ENCODE measurements around the gene GULP1.

Gene GULP1

DNA sequence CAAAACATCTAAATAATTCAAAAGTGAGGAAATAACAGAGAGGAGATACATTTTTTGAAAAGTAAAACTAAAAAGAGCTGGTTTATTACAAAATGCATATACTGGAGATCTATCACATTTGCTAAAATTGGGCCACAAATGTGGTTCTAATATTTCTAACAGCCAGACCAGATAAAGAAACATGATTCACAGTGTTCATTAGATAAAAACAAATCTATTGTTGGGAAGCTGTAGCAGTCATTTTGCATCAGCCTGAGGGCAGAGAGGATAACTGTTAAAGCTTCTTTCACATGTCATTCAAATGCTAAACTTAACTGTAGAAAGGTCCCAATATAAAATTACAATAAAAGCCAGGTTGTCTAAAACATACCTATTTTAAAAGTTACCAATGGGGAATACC lies 148.3 kb downstream of the GULP1 start:
- H3K9ac ChIP-seq (ENCODE audit: low read depth in 1 of 2, low read length in 2 of 2): no peak overlapping the region
- H3K4me1 ChIP-seq (ENCODE audit: control insufficient read depth in 2 of 2, insufficient read depth in 2 of 2, low read length in 2 of 2): no peaks in the 10 kb centered on the region
- H3K36me3 ChIP-seq (ENCODE audit: control insufficient read depth in 2 of 2, insufficient read depth in 2 of 2, low read length in 2 of 2): no peaks in the 10 kb centered on the region
- no peak overlapping the region for H3K27ac ChIP-seq (ENCODE audit: low read depth in 2 of 2, low read length in 2 of 2)
- H3K4me3 ChIP-seq (ENCODE audit: low read length in 2 of 2): no peak overlapping the region
- H3K27me3 ChIP-seq (ENCODE audit: control insufficient read depth in 2 of 2, insufficient read depth in 2 of 2, low read length in 2 of 2): no peaks in the 10 kb centered on the region
- no peaks in the 10 kb centered on the region for H3K9me3 ChIP-seq (ENCODE audit: control insufficient read depth in 2 of 2, low read length in 2 of 2)

DNA sequence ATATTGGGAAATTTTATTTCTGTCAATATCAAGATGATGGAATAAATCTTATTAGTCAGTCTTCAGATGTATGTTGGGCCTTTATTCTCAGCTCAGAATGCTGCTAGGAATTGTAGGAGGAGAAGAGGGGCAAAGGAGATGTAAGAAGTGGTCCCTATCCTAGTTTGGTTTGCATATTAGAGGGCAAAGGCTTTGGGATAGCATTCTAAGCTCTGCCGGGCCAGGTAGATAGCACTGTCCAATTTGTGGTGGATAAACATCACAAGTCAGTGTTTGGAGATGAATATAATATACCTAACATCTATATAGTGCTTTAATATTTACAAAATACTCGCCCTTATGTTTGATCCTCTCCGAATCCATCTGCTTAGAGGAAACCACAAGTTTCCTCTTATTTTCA lies 149.2 kb downstream of the GULP1 start:
- Histone ChIP-seq H3K4me1 (ENCODE audit: control insufficient read depth in 2 of 2, insufficient read depth in 2 of 2, low read length in 2 of 2) (no peaks in the 10 kb centered on the region), H3K27ac (ENCODE audit: low read depth in 2 of 2, low read length in 2 of 2) (no peak overlapping the region), H3K4me3 (ENCODE audit: low read length in 2 of 2) (no peak overlapping the region), H3K36me3 (ENCODE audit: control insufficient read depth in 2 of 2, insufficient read depth in 2 of 2, low read length in 2 of 2) (no peaks in the 10 kb centered on the region), H3K27me3 (ENCODE audit: control insufficient read depth in 2 of 2, insufficient read depth in 2 of 2, low read length in 2 of 2) (no peaks in the 10 kb centered on the region), H3K9me3 (ENCODE audit: control insufficient read depth in 2 of 2, low read length in 2 of 2) (no peaks in the 10 kb centered on the region), H3K9ac (ENCODE audit: low read depth in 1 of 2, low read length in 2 of 2) (no peak overlapping the region)

DNA sequence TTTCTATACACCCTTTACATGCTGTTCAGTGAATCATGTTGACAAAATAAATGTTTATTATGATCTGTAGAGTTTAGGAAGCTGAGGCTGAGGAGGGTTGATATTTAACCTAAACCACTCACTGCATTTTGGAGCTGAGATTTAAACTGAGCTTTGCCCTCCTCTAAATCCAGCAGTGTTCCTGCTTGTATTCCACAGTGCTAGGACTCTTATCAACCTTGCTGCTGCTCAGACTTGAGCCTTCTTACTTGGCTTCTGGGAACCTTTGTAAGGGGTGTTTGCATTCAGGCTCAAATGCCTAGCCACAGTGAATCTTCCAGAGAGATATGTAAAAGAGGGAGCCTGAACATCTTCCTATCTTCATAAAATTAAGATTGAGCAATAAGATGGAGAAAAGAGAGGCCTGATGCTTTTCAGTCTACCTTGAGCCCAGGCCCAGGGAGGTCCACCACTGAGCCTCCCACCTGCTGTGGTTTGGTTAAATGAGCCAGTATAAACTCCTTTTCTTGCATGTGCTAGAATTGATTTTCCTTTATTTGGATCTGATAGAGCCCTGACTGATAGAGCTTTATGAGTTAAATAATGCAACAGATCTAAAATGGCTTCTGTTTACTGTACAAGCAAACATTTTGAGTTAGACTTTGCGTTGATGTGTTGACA lies 149.7 kb downstream of the GULP1 start:
- no peak overlapping the region for H3K27ac ChIP-seq (ENCODE audit: low read depth in 2 of 2, low read length in 2 of 2)
- H3K9me3 ChIP-seq (ENCODE audit: control insufficient read depth in 2 of 2, low read length in 2 of 2): no peaks in the 10 kb centered on the region
- H3K27me3 ChIP-seq (ENCODE audit: control insufficient read depth in 2 of 2, insufficient read depth in 2 of 2, low read length in 2 of 2): no peaks in the 10 kb centered on the region
- H3K4me3 ChIP-seq (ENCODE audit: low read length in 2 of 2): no peak overlapping the region
- no peaks in the 10 kb centered on the region for H3K4me1 ChIP-seq (ENCODE audit: control insufficient read depth in 2 of 2, insufficient read depth in 2 of 2, low read length in 2 of 2)
- H3K36me3 ChIP-seq (ENCODE audit: control insufficient read depth in 2 of 2, insufficient read depth in 2 of 2, low read length in 2 of 2): no peaks in the 10 kb centered on the region
- H3K9ac ChIP-seq (ENCODE audit: low read depth in 1 of 2, low read length in 2 of 2): no peak overlapping the region

DNA sequence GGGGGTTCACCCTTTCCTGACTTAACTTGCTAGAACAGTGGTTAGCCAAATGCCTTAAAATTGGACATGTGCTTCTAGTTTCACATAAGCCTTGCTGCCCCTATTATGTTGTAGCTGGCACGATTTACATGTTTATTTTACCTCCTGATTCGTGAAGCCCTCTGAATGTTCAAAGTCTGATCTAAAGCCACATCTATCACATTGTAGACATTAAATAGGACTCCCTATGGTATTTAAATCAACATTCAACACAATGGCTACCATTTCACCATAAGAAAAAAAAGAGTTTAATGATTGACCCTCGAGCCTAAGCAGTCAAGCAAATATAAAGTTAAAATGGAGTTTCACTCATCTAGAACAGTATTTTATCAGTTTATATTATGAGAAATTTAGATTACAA lies 151.5 kb downstream of the GULP1 start:
- no peaks in the 10 kb centered on the region for H3K4me1 ChIP-seq (ENCODE audit: control insufficient read depth in 2 of 2, insufficient read depth in 2 of 2, low read length in 2 of 2)

DNA sequence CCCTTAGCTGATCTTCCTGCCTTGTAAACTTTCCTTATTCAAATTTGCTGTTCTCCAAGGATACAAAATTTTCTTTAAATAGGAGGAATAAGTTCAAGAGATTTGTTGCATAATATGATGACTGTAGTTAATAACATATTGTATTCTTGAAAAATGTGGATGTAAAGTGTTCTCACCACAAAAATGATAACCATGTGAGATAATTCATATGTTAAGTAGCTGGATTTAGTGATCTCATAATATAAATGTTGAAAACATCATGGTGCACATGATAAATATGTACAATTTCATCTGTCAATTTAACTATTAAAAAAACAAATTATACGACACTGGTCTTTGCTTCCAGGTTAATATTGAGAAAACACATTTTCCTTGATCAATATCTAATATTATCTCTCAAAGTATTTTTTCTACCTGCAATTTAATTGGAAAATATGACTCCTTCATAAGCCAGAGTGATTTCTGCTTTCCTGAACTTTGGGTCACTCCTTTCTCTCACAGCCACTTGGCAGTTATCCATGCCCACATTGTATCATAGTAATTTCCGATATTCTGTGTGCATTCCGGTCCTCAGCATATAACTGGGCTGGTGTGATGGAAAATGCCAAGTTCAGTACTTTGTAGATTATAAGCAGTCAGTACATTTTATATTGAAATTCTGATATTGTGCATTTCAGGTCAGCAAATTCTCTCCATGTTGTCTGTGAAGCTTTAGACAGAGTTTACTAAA lies 152.6 kb downstream of the GULP1 start:
- Histone ChIP-seq H3K9ac (ENCODE audit: low read depth in 1 of 2, low read length in 2 of 2) (no peak overlapping the region), H3K4me1 (ENCODE audit: control insufficient read depth in 2 of 2, insufficient read depth in 2 of 2, low read length in 2 of 2) (no peaks in the 10 kb centered on the region), H3K36me3 (ENCODE audit: control insufficient read depth in 2 of 2, insufficient read depth in 2 of 2, low read length in 2 of 2) (no peaks in the 10 kb centered on the region), H3K9me3 (ENCODE audit: control insufficient read depth in 2 of 2, low read length in 2 of 2) (no peaks in the 10 kb centered on the region), H3K27ac (ENCODE audit: low read depth in 2 of 2, low read length in 2 of 2) (no peak overlapping the region), H3K4me3 (ENCODE audit: low read length in 2 of 2) (no peak overlapping the region), H3K27me3 (ENCODE audit: control insufficient read depth in 2 of 2, insufficient read depth in 2 of 2, low read length in 2 of 2) (no peaks in the 10 kb centered on the region)

More for the DNA sequence above, 151.5 kb downstream of the GULP1 start:
- Histone ChIP-seq H3K27me3 (ENCODE audit: control insufficient read depth in 2 of 2, insufficient read depth in 2 of 2, low read length in 2 of 2) (no peaks in the 10 kb centered on the region), H3K36me3 (ENCODE audit: control insufficient read depth in 2 of 2, insufficient read depth in 2 of 2, low read length in 2 of 2) (no peaks in the 10 kb centered on the region), H3K4me3 (ENCODE audit: low read length in 2 of 2) (no peak overlapping the region), H3K9ac (ENCODE audit: low read depth in 1 of 2, low read length in 2 of 2) (no peak overlapping the region), H3K27ac (ENCODE audit: low read depth in 2 of 2, low read length in 2 of 2) (no peak overlapping the region), H3K9me3 (ENCODE audit: control insufficient read depth in 2 of 2, low read length in 2 of 2) (no peaks in the 10 kb centered on the region)

DNA sequence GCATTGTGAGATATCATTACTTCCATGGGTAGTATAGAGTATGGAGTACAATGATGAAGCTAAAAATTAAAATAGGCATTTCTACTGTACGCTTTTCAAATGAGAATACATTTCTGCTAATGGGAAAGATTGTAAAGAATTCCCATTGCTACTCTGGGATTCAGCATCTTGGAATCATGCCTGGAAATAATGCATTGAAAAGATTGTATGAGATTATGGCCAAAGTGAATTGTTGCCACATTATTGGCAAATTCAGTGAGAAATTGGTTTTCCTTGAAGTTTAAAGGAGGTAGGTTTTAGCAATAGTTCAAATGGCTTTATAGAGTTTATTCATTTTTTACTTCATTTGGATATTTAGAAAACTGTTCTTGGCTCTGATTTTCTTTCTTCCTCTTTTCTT lies 157.9 kb downstream of the GULP1 start:
- H3K9me3 ChIP-seq (ENCODE audit: control insufficient read depth in 2 of 2, low read length in 2 of 2): no peaks in the 10 kb centered on the region
- H3K4me3 ChIP-seq (ENCODE audit: low read length in 2 of 2): no peak overlapping the region
- no peaks in the 10 kb centered on the region for H3K27me3 ChIP-seq (ENCODE audit: control insufficient read depth in 2 of 2, insufficient read depth in 2 of 2, low read length in 2 of 2)
- no peaks in the 10 kb centered on the region for H3K36me3 ChIP-seq (ENCODE audit: control insufficient read depth in 2 of 2, insufficient read depth in 2 of 2, low read length in 2 of 2)
- H3K27ac ChIP-seq (ENCODE audit: low read depth in 2 of 2, low read length in 2 of 2): no peak overlapping the region
- no peak overlapping the region for H3K9ac ChIP-seq (ENCODE audit: low read depth in 1 of 2, low read length in 2 of 2)
- no peaks in the 10 kb centered on the region for H3K4me1 ChIP-seq (ENCODE audit: control insufficient read depth in 2 of 2, insufficient read depth in 2 of 2, low read length in 2 of 2)

DNA sequence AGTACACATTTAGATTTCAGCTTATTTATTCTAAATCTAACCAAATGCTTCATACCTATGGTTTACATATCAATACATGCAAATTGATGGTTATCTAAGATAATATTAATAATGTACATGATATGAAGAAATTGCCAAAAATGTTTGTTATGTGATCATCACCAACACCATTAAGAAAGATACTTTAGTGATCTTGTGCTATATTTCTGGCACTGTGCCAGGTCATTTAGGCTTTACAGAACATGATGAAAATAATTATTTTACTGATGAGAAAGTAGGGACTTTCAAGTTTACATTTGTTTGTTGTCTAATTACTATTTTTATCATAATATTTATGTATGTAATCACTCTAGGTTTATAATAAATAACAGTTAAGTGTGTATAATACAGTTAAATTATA lies 158.3 kb downstream of the GULP1 start:
- Histone ChIP-seq H3K27me3 (ENCODE audit: control insufficient read depth in 2 of 2, insufficient read depth in 2 of 2, low read length in 2 of 2) (no peaks in the 10 kb centered on the region), H3K9me3 (ENCODE audit: control insufficient read depth in 2 of 2, low read length in 2 of 2) (no peaks in the 10 kb centered on the region), H3K9ac (ENCODE audit: low read depth in 1 of 2, low read length in 2 of 2) (no peak overlapping the region), H3K4me3 (ENCODE audit: low read length in 2 of 2) (no peak overlapping the region), H3K36me3 (ENCODE audit: control insufficient read depth in 2 of 2, insufficient read depth in 2 of 2, low read length in 2 of 2) (no peaks in the 10 kb centered on the region), H3K27ac (ENCODE audit: low read depth in 2 of 2, low read length in 2 of 2) (no peak overlapping the region), H3K4me1 (ENCODE audit: control insufficient read depth in 2 of 2, insufficient read depth in 2 of 2, low read length in 2 of 2) (no peaks in the 10 kb centered on the region)

DNA sequence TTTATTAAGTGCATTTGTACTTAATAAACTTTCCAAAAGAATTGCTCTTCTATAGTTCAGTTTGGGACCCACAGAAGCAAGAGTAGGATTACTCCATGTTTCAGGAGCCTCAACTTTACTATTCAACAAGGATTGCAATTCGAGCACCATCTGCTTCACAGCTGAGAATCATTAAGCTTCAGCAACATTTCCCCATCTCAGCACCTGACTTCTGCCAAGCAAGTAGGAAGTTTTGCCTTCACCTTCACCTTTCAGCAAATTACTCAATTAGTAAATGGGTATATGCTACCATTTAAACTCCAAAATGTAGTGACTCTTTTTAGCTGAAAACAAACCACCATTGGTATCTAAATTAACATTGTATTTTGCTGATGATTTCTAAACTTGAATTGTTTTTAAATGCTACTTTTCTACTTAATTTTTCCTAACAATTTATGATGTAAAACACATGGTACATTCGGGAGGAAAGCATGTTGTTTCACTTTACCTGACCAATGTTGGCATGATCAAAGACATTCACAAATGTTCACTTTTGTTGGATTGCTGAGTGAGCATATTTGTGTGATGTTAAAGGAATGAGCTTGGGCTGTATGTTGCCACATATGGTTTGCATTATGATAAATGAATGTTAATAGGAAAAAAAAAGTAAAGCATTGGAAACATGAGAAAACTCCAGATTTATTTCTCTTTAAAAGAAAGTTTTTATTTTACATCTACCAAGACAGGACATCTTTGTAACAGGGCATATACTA lies 159.2 kb downstream of the GULP1 start:
- H3K27ac ChIP-seq (ENCODE audit: low read depth in 2 of 2, low read length in 2 of 2): no peak overlapping the region
- no peaks in the 10 kb centered on the region for H3K9me3 ChIP-seq (ENCODE audit: control insufficient read depth in 2 of 2, low read length in 2 of 2)

DNA sequence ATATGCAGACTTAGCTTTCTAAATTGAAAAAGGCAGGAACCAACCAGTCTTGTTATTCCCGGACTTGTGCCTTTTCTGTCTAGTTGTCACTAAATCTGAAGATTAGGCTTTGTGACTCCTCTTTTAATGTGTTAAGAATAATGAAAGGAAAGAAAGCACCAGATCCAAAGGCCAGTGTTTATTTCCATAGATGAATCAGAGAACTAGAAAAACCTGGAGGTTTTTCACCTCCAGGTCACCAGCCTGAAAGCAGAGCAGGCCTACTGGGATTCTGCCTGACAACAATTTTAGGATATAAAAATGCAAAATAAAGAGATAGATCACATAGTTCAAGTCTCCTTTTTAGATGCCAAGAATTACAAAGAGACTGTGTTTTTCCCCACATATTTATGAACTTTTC lies 160.4 kb downstream of the GULP1 start:
- no peak overlapping the region for H3K9ac ChIP-seq (ENCODE audit: low read depth in 1 of 2, low read length in 2 of 2)
- no peaks in the 10 kb centered on the region for H3K4me1 ChIP-seq (ENCODE audit: control insufficient read depth in 2 of 2, insufficient read depth in 2 of 2, low read length in 2 of 2)
- H3K27me3 ChIP-seq (ENCODE audit: control insufficient read depth in 2 of 2, insufficient read depth in 2 of 2, low read length in 2 of 2): no peaks in the 10 kb centered on the region
- no peak overlapping the region for H3K4me3 ChIP-seq (ENCODE audit: low read length in 2 of 2)
- H3K9me3 ChIP-seq (ENCODE audit: control insufficient read depth in 2 of 2, low read length in 2 of 2): no peaks in the 10 kb centered on the region
- H3K27ac ChIP-seq (ENCODE audit: low read depth in 2 of 2, low read length in 2 of 2): no peak overlapping the region
- H3K36me3 ChIP-seq (ENCODE audit: control insufficient read depth in 2 of 2, insufficient read depth in 2 of 2, low read length in 2 of 2): no peaks in the 10 kb centered on the region

More for the DNA sequence above, 159.2 kb downstream of the GULP1 start:
- no peak overlapping the region for H3K4me3 ChIP-seq (ENCODE audit: low read length in 2 of 2)
- H3K4me1 ChIP-seq (ENCODE audit: control insufficient read depth in 2 of 2, insufficient read depth in 2 of 2, low read length in 2 of 2): no peaks in the 10 kb centered on the region
- H3K36me3 ChIP-seq (ENCODE audit: control insufficient read depth in 2 of 2, insufficient read depth in 2 of 2, low read length in 2 of 2): no peaks in the 10 kb centered on the region
- H3K9ac ChIP-seq (ENCODE audit: low read depth in 1 of 2, low read length in 2 of 2): no peak overlapping the region
- no peaks in the 10 kb centered on the region for H3K27me3 ChIP-seq (ENCODE audit: control insufficient read depth in 2 of 2, insufficient read depth in 2 of 2, low read length in 2 of 2)
